Motor neuron (in vitro differentiated cells): ENCODE results near the gene TTC19. TPM values are rescaled to one million over a fixed set of nuclear protein-coding genes. Genes with fewer than 3 reads are reported as not detected.

ENCODE experiments used
- ATAC-seq, 8 experiments: fragments of 200-7000 bp; cut with Tn5 transposase; replicated peaks in 6 of 8; 2 replicates each; pipeline ENCODE4 v1.8.0; 2021; ENCODE audit warnings: mild to moderate bottlenecking in 8 of 8, moderate library complexity in 8 of 8
- H3K27ac ChIP-seq, 2 donors: fragments of 250-450 bp; sonication (Bioruptor Pico); 2 replicates each; pipeline ENCODE4 v1.9.0; 2021; ENCODE audit warnings: antibody characterized with exemption in 2 of 2, mild to moderate bottlenecking in 2 of 2, moderate library complexity in 1 of 2
- H3K4me1 ChIP-seq, 2 donors: fragments of 250-450 bp; sonication (Bioruptor Pico); replicated peaks in 1 of 2; 2 replicates each; pipeline ENCODE4 v1.6.1; 2021; ENCODE audit warnings: antibody characterized with exemption in 2 of 2, mild to moderate bottlenecking in 2 of 2, moderate library complexity in 1 of 2
- H3K4me3 ChIP-seq, 5 donors: fragments of 250-450 bp; sonication (Bioruptor Pico); 2 replicates each; pipeline ENCODE4 v1.9.0; 2021; ENCODE audit warnings: antibody characterized with exemption in 5 of 5, mild to moderate bottlenecking in 5 of 5, moderate library complexity in 4 of 5
- WGBS, 10 experiments: fragments of 450-650 bp; shearing (Covaris generic); methylation state at CpG; one replicate each; pipeline ENCODE4 v1.0.0; 2022; 5-methylcytosine and 5-hydroxymethylcytosine counted together
- in situ Hi-C, 9 experiments: fragments of 400-800 bp; cut with MboI; loops; one replicate each; pipeline ENCODE4 v1.15.0; 2021; ENCODE audit warnings: low sequenced_read_pairs in 9 of 9, low pct_unique_long_range_greater_than_20kb in 2 of 9; ENCODE audit not compliant: unreplicated experiment in 9 of 9
- total RNA-seq, 8 experiments: library from RNA; unstranded; fragments of 300-600 nt; gene quantifications; 2 replicates each; pipeline versions ENCODE4 v1.2.3 to v1.2.4, GENCODE V29; 2022

Gene TTC19
- total RNA-seq, 8 experiments from 2014 or later = 27.7 to 68.4 (median 38.8) TPM

GRCh38 chr17:16019347-16019746 is 19.7 kb downstream of the TTC19 start:
- ATAC-seq = no peak

GRCh38 chr17:16023881-16024280 is 24.3 kb downstream of the TTC19 start:
- Histone ChIP-seq H3K4me1 (no peaks in the 10 kb centered on the region), H3K27ac (no peak overlapping the region), H3K4me3 (no peak overlapping the region)
- WGBS, 10 experiments = 43 to 93% (median 90%) methylated on average over 2 to 4 of the region's 4 CpGs; no CpG with 5 or more reads in 2 of the 10 experiments
- no peak for ATAC-seq
- in situ Hi-C loops = no loop called here

More at GRCh38 chr17:16019347-16019746, 19.7 kb downstream of the TTC19 start:
- no peak overlapping the region for H3K4me3 ChIP-seq
- H3K27ac ChIP-seq = no peak overlapping the region
- in situ Hi-C loops = no loop called here
- WGBS, 10 experiments = 80 to 100% (median 100%) methylated on average over 1 of the region's 1 CpG; no CpG with 5 or more reads in 4 of the 10 experiments
- no peaks in the 10 kb centered on the region for H3K4me1 ChIP-seq

DNA sequence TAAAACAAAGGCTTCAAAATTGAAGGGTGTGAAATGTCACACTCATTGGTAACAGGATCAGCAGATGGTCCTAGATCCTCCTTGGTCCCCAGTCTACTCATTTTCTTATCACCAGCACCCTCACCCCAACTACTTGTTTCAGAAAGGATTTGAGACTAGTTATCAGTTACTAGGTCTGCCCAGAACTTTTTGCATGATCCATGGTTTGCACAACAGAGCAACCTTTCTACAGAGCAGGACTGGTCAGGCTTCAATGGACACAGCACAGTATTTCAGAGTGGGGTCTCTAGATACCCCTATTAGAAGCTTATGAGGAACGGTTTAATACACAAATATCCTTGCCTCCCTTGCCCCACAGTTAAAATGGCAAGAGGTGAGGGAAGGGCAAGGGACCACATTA is 25.6 kb downstream of the TTC19 start:
- 0 to 100% (median 100%) methylated on average over 1 of the region's 1 CpG; no CpG with 5 or more reads in 6 of the 10 experiments for WGBS, 10 experiments
- no peak for ATAC-seq

GRCh38 chr17:16026895-16027294 is 27.3 kb downstream of the TTC19 start:
- no peak for ATAC-seq
- no peak overlapping the region for H3K4me3 ChIP-seq
- WGBS, 10 experiments = 70 to 100% (median 93%) methylated on average over 1 to 5 of the region's 5 CpGs; no CpG with 5 or more reads in 1 of the 10 experiments
- no peaks in the 10 kb centered on the region for H3K4me1 ChIP-seq
- H3K27ac ChIP-seq = no peak overlapping the region
- in situ Hi-C loops = no loop called here

More for the DNA sequence above, 25.6 kb downstream of the TTC19 start:
- no peak overlapping the region for H3K4me3 ChIP-seq
- in situ Hi-C loops = no loop called here
- H3K4me1 ChIP-seq = no peaks in the 10 kb centered on the region
- H3K27ac ChIP-seq = no peak overlapping the region

GRCh38 chr17:16027708-16028584 is 28.3 kb downstream of the TTC19 start:
- 53 to 100% (median 95%) methylated on average over 1 to 5 of the region's 5 CpGs for WGBS, 10 experiments
- H3K27ac ChIP-seq = no peak overlapping the region
- peak; percentile 27 to 92 (median 78) for ATAC-seq
- H3K4me3 ChIP-seq = no peak overlapping the region
- in situ Hi-C loops = no loop called here
- H3K4me1 ChIP-seq = no peaks in the 10 kb centered on the region

- in situ Hi-C loops = no loop called here
- no peaks in the 10 kb centered on the region for H3K4me1 ChIP-seq
- no peak overlapping the region for H3K4me3 ChIP-seq
- peak in 3 of 8 experiments; percentile 18 to 46 (median 31) for ATAC-seq
- H3K27ac ChIP-seq = no peak overlapping the region
- 79 to 100% (median 94%) methylated on average over 1 to 7 of the region's 7 CpGs for WGBS, 10 experiments
Measured at GRCh38 chr17:16033729-16034349, 34.2 kb downstream of the TTC19 start.

GRCh38 chr17:16036261-16036660 is 36.6 kb downstream of the TTC19 start:
- in situ Hi-C loops = no loop called here
- 83 to 100% (median 100%) methylated on average over 1 to 2 of the region's 2 CpGs; no CpG with 5 or more reads in 3 of the 10 experiments for WGBS, 10 experiments
- Histone ChIP-seq H3K4me3 (no peak overlapping the region), H3K4me1 (no peaks in the 10 kb centered on the region), H3K27ac (no peak overlapping the region)
- ATAC-seq = no peak

- H3K4me1 ChIP-seq = no peaks in the 10 kb centered on the region
- H3K27ac ChIP-seq = no peak overlapping the region
- no peak for ATAC-seq
- H3K4me3 ChIP-seq = no peak overlapping the region
- in situ Hi-C loops = no loop called here
Measured at GRCh38 chr17:16037636-16038035, 38.0 kb downstream of the TTC19 start.

DNA sequence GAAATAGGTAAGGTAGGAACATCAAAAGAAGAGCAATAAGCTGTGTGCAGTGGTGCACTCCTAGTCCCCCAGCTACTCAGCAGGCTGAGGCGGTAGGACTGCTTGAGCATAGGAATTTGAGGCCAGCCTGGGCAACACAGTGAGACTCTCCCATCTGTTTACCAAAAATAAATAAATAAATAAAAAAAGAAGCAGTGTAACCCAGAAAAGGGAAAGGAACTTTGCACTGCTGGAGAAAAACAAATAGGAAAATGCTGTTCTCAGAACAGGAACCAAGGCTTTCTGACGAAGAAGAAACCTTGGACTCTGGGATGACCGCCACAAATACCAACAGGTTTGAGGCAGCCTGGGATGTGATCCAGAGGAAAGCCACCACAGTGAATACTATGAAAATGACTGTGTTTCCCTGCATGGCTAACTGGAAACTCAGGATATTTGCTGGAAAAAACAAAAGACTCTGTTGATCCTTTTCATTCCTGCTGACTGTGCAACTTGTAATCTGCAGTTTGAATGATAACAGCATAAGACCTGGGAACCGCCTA is 41.2 kb downstream of the TTC19 start:
- WGBS, 10 experiments = 81 to 100% (median 87%) methylated on average over 1 to 4 of the region's 4 CpGs; no CpG with 5 or more reads in 1 of the 10 experiments
- H3K4me1 ChIP-seq = peaks cover 0 to 4% of the 10 kb centered on the region in 2 donors
- H3K27ac ChIP-seq = no peak overlapping the region
- no peak overlapping the region for H3K4me3 ChIP-seq
- no peak for ATAC-seq
- in situ Hi-C loops = no loop called here

DNA sequence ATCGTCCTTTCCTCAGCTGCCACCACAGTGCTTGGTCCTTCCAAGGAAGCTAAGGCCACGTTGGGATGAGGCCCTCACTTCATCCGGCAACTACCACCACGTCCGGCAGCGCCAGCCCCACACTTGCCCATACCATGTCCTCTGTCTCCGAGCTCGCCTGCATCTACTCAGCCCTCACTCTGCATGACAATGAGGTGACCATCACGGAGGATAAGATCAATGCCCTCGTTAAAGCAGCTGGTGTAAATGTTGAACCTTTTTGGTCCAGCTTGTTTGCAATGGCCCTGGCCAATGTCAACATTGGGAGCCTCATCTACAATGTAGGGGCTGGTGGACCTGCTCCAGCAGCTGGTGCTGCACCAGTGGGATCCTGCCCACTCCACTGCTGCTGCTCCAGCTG is 44.9 kb downstream of the TTC19 start:
- Histone ChIP-seq H3K27ac (no peak overlapping the region), H3K4me1 (peaks cover 0 to 4% of the 10 kb centered on the region in 2 donors), H3K4me3 (no peak overlapping the region)
- ATAC-seq = peak in 1 of 8 experiments; percentile 72
- in situ Hi-C loops = no loop called here
- 56 to 93% (median 70%) methylated on average over 1 to 8 of the region's 10 CpGs; no CpG with 5 or more reads in 5 of the 10 experiments for WGBS, 10 experiments

- no peak for ATAC-seq
- WGBS, 10 experiments = 92 to 100% (median 100%) methylated on average over 1 to 3 of the region's 3 CpGs; no CpG with 5 or more reads in 2 of the 10 experiments
- in situ Hi-C loops = no loop called here
- Histone ChIP-seq H3K27ac (no peak overlapping the region), H3K4me1 (peaks cover 0 to 4% of the 10 kb centered on the region in 2 donors), H3K4me3 (no peak overlapping the region)
Measured at GRCh38 chr17:16046966-16047365, 47.3 kb downstream of the TTC19 start.

DNA sequence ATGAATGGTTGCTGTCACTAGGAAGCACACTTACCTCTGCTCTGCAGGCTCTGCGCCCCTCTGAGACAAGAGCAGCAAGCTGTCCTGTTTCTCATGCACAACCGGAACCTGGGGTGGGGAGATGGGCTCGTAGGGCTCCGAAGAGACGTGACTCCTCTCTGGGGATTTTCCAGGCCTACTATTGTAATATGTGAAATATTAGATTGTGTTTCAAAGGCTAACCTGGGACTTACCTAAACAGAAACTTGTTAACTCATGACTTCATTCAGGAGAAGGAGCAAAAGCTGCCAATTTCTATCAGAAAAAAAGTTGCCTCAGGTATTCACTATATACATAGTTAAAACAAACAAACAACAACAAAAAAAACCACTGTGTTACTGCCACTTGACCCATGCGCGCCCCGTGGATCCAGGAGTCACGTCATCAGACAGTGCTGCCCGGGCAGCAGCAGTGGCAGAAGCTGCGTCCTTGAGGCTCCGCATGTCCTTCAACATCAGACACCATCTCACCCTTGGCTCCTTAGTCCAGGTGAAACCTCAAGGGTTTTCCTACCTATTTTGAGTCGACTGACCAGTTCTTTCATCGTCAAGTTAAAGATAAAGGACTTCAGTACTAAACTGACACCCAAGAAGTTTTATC is 49.3 kb downstream of the TTC19 start:
- ATAC-seq = no peak

DNA sequence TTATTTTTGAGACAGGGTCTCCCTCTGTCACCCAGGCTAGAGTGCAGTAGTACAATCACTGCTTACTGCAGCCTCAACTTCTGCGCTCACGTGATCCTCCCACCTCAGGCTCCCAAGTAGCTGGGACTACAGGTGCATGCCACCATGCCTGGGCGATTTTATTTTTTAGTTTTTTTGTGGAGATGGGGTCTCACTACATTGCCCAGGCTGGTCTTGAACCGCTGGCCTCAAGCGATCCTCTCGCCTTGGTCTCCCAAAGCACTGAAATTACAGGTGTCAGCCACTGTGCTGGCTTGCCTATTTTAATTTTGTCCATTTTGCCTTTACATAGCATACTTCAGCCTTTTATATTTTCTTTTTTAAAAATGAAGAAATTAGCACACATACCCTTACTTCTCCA is 51.2 kb downstream of the TTC19 start:
- no peaks in the 10 kb centered on the region for H3K4me1 ChIP-seq
- in situ Hi-C loops = no loop called here
- no peak overlapping the region for H3K27ac ChIP-seq
- no peak overlapping the region for H3K4me3 ChIP-seq
- WGBS, 10 experiments = 94 to 100% (median 99%) methylated on average over 1 to 6 of the region's 6 CpGs
- no peak for ATAC-seq

More for the DNA sequence above, 49.3 kb downstream of the TTC19 start:
- WGBS, 10 experiments = 88 to 100% (median 91%) methylated on average over 3 to 8 of the region's 14 CpGs; no CpG with 5 or more reads in 2 of the 10 experiments
- no peak overlapping the region for H3K4me3 ChIP-seq
- in situ Hi-C loops = no loop called here
- no peak overlapping the region for H3K27ac ChIP-seq
- H3K4me1 ChIP-seq = no peaks in the 10 kb centered on the region
